Peyer's patch (tissue), 4 donors: ENCODE data around the gene MAGEA11. TPM values are rescaled to one million over a fixed set of nuclear protein-coding genes. Genes with fewer than 3 reads are reported as not detected.
A peak's percentile ranks its signal among the peaks of the same experiment; 100 is the strongest.
"Not testable (repeated sequence)": the region's sequence is repeated elsewhere in the genome, so short reads cannot be mapped to it uniquely, and the experiment has no call there.

ENCODE experiments used
- DNase-seq, 3 donors: peaks; one replicate each; pipeline ENCODE4 v3.0.0-alpha.2; 2017 to 2019
- H3K27ac ChIP-seq, 4 donors: fragments of 200-600 bp; sonication (generic); one replicate each; pipeline ENCODE4 v1.5.1; 2016 to 2019
- H3K27me3 ChIP-seq, 2 donors: fragments of 200-600 bp; sonication (generic); one replicate each; pipeline ENCODE4 v1.5.1; 2019
- H3K36me3 ChIP-seq, 3 donors: fragments of 200-600 bp; sonication (generic); one replicate each; pipeline ENCODE4 v1.5.1; 2016 to 2019
- H3K4me1 ChIP-seq, 4 donors: fragments of 200-600 bp; sonication (generic); one replicate each; pipeline ENCODE4 v1.5.1; 2016 to 2019
- H3K4me3 ChIP-seq, 4 donors: fragments of 200-600 bp; sonication (generic); 1 replicate in 3 of 4; 2 replicates in 1 of 4; pipeline ENCODE4 v1.5.1; 2016 to 2019; ENCODE audit warnings: mild to moderate bottlenecking in 1 of 4
- H3K9me3 ChIP-seq, 4 donors: fragments of 200-600 bp; sonication (generic); one replicate each; pipeline ENCODE4 v1.5.1; 2016 to 2019; ENCODE audit warnings: mild to moderate bottlenecking in 1 of 4
- CTCF ChIP-seq, 6 experiments: fragments of 450-650 bp in 4 of 6; fragments of 200-600 bp in 2 of 6; sonication (generic) in 1 of 6; IDR thresholded peaks; one replicate each; pipeline ENCODE4 v1.5.1; 2017 to 2019; ENCODE audit warnings: antibody characterized with exemption in 6 of 6, mild to moderate bottlenecking in 3 of 6, moderate library complexity in 1 of 6
- POLR2A ChIP-seq, 2 donors: fragments of 450-650 bp; IDR thresholded peaks; one replicate each; pipeline ENCODE4 v1.5.1; 2017; ENCODE audit warnings: antibody characterized with exemption in 2 of 2, mild to moderate bottlenecking in 2 of 2, moderate library complexity in 2 of 2
- total RNA-seq, 4 donors: library from RNA; depleted of rRNA; stranded (reverse); fragments of >200 nt; gene quantifications; one replicate each; pipeline ENCODE4 v1.1.0, GENCODE V29; 2016

MAGEA11 gene
- total RNA-seq, 4 donors from 2014 or later: not detected

GRCh38 chrX:149746390-149747007 is 34.6 kb downstream of the MAGEA11 start:
- not testable (repeated sequence) for H3K27ac ChIP-seq, H3K4me1 ChIP-seq, H3K27me3 ChIP-seq, DNase-seq, H3K9me3 ChIP-seq, H3K36me3 ChIP-seq, H3K4me3 ChIP-seq

DNA sequence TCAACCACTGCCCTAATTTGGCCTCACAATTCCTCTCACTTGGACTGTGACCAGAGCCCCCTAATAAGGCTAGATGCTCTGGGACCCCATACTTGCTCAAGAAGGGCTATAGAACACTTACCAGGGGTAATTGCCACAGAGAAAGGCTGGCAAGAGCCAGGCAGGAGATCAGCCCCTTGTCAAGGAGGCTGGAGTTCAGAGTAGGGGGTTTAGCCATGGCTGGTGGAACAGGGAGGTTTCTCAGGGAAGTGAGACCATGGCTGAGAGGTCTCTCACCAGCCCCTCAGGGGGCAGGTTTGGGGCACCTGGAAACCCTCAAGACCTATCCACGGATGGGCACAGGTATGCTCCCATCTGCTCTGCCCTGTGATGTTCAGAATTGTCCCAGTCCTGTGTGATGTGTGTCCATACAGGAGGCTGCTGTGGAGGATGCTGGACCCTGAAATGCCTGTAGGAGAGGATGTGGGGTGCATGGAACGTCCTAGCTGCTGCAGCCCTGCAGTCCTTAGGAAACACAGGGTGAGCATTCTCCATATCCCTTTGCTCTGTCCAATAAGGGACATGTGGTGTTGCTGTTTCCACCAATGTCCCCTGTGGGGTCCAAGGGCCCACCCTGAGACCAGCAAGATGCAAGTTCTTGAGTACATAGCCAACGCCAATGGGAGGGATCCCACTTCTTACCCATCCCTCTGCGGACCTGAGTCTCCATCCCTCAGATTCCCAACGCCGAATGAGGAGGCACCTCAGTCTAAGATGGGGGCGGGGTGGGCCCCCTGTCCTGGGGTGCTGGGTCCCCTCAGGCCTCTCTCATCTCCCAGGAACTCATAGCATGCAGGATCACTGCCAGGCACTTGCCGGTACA is 45.6 kb downstream of the MAGEA11 start:
- H3K4me1 ChIP-seq: no peaks in the 10 kb centered on the region
- no peaks in the 10 kb centered on the region for H3K27me3 ChIP-seq
- H3K27ac ChIP-seq: no peak overlapping the region
- no peaks in the 10 kb centered on the region for H3K9me3 ChIP-seq
- H3K4me3 ChIP-seq: no peak overlapping the region
- no peaks in the 10 kb centered on the region for H3K36me3 ChIP-seq
- DNase-seq: no peak
- TF ChIP-seq CTCF (IDR thresholded peaks at IDR 0.05): no peak
- TF ChIP-seq POLR2A (IDR thresholded peaks at IDR 0.05): no peak

- Histone ChIP-seq H3K9me3 (no peaks in the 10 kb centered on the region), H3K27me3 (no peaks in the 10 kb centered on the region), H3K4me3 (no peak overlapping the region), H3K4me1 (no peaks in the 10 kb centered on the region), H3K36me3 (no peaks in the 10 kb centered on the region), H3K27ac (no peak overlapping the region)
- DNase-seq: no peak
- TF ChIP-seq POLR2A (IDR thresholded peaks at IDR 0.05) (no peak), CTCF (IDR thresholded peaks at IDR 0.05) (no peak)
Measured at GRCh38 chrX:149758068-149758714, 46.3 kb downstream of the MAGEA11 start.

GRCh38 chrX:149758715-149759078 is 46.8 kb downstream of the MAGEA11 start:
- H3K27me3 ChIP-seq, H3K4me3 ChIP-seq, H3K36me3 ChIP-seq, H3K9me3 ChIP-seq, H3K4me1 ChIP-seq, H3K27ac ChIP-seq: not testable (repeated sequence)
- DNase-seq: peak in 1 of 3 donors; percentile 39

DNA sequence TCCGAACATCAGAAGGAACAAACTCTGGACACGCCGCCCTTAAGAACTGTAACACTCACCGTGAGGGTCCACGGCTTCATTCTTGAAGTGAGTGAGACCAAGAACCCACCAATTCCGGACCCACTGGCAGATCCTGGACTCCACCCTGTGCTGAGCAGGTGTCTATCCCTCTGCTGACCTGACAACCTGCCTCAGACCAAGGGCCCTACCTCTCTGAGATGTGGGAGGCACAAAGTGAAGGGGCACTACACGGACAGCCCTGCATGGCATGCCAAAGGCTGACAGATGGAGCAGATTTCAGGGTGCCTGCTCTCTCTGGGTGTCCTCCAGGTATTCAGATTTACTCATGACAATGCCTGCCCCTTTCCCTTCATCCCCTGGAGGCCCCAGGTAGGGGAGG is 48.0 kb downstream of the MAGEA11 start:
- TF ChIP-seq CTCF (IDR thresholded peaks at IDR 0.05) (no peak), POLR2A (IDR thresholded peaks at IDR 0.05) (no peak)
- H3K27me3 ChIP-seq: no peaks in the 10 kb centered on the region

DNA sequence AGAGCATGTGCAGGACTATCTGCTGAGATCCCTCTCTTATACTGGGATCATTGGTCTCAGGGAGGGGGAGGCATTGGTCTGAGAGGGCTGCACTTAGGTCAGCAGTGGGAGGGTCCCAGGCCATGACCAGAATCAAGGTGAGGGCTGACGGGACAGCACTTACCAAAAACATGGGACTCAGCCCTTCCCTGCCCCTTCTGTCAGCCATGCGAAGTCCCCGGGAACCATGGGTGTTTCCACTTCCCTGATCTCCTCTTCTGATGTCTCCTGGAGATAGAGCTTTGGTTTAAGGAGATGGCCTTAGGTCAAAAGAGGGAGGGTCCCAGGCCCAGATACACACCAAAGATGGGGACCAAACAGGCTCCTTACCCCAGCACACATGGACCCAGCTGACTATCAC is 49.1 kb downstream of the MAGEA11 start:
- no peak for TF ChIP-seq CTCF (IDR thresholded peaks at IDR 0.05)
- TF ChIP-seq POLR2A (IDR thresholded peaks at IDR 0.05): no peak
- no peaks in the 10 kb centered on the region for H3K36me3 ChIP-seq

More for the DNA sequence above, 48.0 kb downstream of the MAGEA11 start:
- no peaks in the 10 kb centered on the region for H3K4me1 ChIP-seq
- H3K4me3 ChIP-seq: no peak overlapping the region
- no peaks in the 10 kb centered on the region for H3K9me3 ChIP-seq
- no peaks in the 10 kb centered on the region for H3K36me3 ChIP-seq
- H3K27ac ChIP-seq: no peak overlapping the region
- no peak for DNase-seq

GRCh38 chrX:149761858-149762674 is 50.2 kb downstream of the MAGEA11 start:
- H3K27me3 ChIP-seq, H3K27ac ChIP-seq, H3K36me3 ChIP-seq, H3K9me3 ChIP-seq, H3K4me3 ChIP-seq, H3K4me1 ChIP-seq: not testable (repeated sequence)
- DNase-seq: peak in 1 of 3 donors; percentile 34

More for the DNA sequence above, 49.1 kb downstream of the MAGEA11 start:
- H3K4me1 ChIP-seq: no peaks in the 10 kb centered on the region
- H3K4me3 ChIP-seq: no peak overlapping the region
- H3K27me3 ChIP-seq: no peaks in the 10 kb centered on the region
- no peak overlapping the region for H3K27ac ChIP-seq
- DNase-seq: no peak
- H3K9me3 ChIP-seq: no peaks in the 10 kb centered on the region
